ENCODE data around the gene PLEKHG2. TPM values are rescaled to one million over a fixed set of nuclear protein-coding genes. Genes with fewer than 3 reads are reported as not detected.

The PLEKHG2 gene
- total and polyA plus RNA-seq, 9 of the 15 experiments (the other 6 are each of a cell fraction or from before 2014, with no cell fraction given): 0.98 to 45.7 (median 9.8) TPM

- TF ChIP-seq CREBBP (IDR thresholded peaks at IDR 0.05; ENCODE audit: low read depth, low read length) (no peak), ATF7 (IDR thresholded peaks at IDR 0.05) (peak; percentile 94), KLF10 (CRISPR knock-in tag; IDR thresholded peaks at IDR 0.05) (no peak), ZC3H8 (IDR thresholded peaks at IDR 0.05) (no peak), ZNF699 (CRISPR knock-in tag; IDR thresholded peaks at IDR 0.05; ENCODE audit: insufficient replicate concordance) (no peak), WHSC1 (IDR thresholded peaks at IDR 0.05; ENCODE audit: low read length) (no peak), CREB5 (CRISPR knock-in tag; IDR thresholded peaks at IDR 0.05) (no peak), ILK (tag; IDR thresholded peaks at IDR 0.05; ENCODE audit: borderline replicate concordance, low read depth) (no peak), TAF9B (IDR thresholded peaks at IDR 0.05; ENCODE audit: partially characterized antibody) (no peak), ZNF121 (CRISPR knock-in tag; conservative IDR thresholded peaks at IDR 0.05) (no peak), NFE2L1 (tag; IDR thresholded peaks at IDR 0.05; ENCODE audit: borderline replicate concordance, low read depth) (no peak), ERF (CRISPR knock-in tag; IDR thresholded peaks at IDR 0.05) (no peak), ZNF224 (CRISPR knock-in tag; IDR thresholded peaks at IDR 0.05) (no peak), TFAM (CRISPR knock-in tag; conservative IDR thresholded peaks at IDR 0.05) (no peak), ARID4B (CRISPR knock-in tag; IDR thresholded peaks at IDR 0.05) (no peak; the same call in 1 of the 2 replicates), ZNF609 (CRISPR knock-in tag; IDR thresholded peaks at IDR 0.05; ENCODE audit: borderline replicate concordance) (peak; percentile 54; the same call in 1 of the 2 replicates)
These were observed 18.5 kb downstream of the PLEKHG2 start (continued) for GRCh38 chr19:39430675-39431593.
